CD4-positive, alpha-beta T cell treated with Interleukin-12 subunit alpha and Interleukin-12 subunit beta, for 1 hour (primary cell): ENCODE data around the gene SMIM27.
"Not testable (repeated sequence)": the region's sequence is repeated elsewhere in the genome, so short reads cannot be mapped to it uniquely, and the experiment has no call there.

Source experiments
- DNase-seq: peaks from one replicate; pipeline ENCODE4 v3.0.0-alpha.2; 2020

The SMIM27 gene, protein sequence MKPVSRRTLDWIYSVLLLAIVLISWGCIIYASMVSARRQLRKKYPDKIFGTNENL

DNA sequence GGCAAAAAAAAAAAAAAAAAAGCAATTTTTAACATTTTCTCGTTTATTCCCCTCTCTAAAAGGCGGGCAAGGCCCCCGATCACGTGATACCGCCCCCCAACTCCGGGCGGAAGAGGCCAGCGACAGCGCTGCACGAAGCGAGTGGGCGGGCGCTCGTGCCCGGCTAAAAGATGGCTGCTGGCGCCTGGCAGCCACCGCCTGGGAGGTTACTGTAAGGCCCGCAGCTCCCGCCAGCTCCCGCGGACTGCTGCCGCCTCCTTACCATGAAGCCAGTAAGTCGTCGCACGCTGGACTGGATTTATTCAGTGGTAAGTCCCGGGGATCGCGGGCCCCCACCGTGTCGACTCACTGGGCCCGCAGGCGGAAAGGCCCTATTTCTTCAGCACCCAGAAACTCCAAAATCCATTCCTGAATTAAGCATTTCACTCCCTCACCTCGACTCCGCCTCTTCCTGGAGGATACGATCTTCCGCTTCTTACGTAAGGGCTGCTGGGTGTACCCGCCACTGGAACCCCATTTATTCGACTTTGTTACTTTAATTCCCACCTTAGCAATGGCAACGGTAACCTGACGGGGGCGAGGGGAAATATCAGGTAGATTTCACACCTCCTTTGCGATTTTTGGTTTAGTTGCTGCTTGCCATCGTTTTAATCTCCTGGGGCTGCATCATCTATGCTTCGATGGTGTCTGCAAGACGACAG, at the start of gene SMIM27, which contains the start of gene TOPORS:
Gene SMIM27, plus strand, starts transcription at position 156 of the 701 bp plus-strand sequence. Its CDS starts 108 bp downstream, at position 264.
Gene TOPORS, minus strand, starts transcription at position 415 of the 701 bp plus-strand sequence. Its CDS starts 150 bp downstream, at position 265.
- DNase-seq = peak; percentile 92

DNA sequence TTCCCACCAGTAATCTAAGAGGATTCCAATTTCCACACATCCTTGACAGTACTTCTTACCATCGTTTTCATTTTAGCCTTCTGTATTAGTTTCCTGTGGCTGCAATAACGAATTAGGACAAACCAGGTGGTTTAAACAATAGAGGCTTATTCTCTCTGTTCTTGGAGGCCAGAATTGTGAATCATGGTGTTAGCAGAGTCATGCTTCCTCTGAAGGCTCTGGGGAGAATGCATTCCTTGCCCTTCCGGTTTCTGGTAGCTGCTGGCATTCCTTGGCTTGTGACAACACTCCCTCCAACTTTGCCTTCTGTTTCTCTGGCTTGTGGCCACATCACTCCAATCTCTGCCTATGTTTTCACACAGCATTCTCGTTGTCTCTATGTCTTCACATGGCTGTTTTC, 49.7 kb upstream of the SMIM27 start:
- no peak for DNase-seq

DNA sequence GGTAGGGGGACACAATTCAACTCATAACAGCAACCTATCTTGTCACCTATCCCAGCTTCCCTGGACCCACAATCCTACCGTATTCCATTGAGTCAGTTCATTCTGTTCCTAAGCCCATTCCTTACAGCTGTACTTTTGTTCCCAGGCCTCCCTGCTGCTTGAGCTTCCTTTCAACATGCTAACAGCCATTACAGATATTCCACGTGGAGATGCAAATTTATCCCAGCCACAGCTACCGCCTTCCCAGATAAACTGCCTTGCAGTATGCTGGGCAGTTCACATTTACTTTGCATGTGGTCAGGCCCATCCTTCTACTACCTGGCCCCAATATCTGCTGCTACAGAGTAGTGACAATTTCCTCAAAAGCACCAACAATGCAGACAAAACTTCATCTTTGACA, 49.1 kb upstream of the SMIM27 start:
- no peak for DNase-seq

DNA sequence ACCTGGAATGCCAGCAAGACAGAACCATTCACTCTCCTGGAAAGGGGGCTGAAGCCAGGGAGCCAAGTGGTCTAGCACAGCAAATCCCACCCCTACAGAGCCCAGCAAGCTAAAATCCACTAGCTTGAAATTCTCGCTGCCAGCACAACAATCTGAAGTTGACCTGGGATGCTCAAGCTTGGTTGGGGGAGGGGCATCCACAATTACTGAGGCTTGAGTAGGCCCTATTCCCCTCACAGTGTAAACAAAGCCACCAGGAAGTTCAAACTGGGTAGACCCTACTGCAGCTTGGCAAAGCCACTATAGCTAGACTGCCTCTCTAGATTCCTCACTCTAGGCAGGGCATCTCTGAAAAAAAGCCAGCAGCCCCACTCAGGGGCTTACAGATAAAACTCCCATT, 43.4 kb upstream of the SMIM27 start:
- DNase-seq = no peak

DNA sequence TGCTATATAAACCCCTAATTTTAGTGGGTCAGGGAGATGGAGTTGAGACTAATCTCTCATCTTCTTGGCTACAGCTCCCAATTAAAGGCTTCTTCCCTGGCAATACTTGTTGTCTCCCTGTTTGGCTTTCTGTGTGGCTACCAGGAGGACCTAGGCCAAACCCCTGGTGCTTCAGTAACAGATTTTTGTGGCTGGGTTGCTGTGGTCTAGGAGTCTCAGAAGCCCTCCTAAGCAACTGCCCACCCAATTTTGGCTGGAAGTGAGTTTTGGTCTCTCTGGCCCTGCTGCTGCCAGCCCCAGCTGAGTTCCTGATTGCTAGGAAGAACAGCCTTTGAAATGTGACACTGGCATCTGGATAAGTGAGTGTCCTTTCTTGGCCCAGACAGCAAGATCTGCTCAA, 35.9 kb upstream of the SMIM27 start:
- DNase-seq = no peak

DNA sequence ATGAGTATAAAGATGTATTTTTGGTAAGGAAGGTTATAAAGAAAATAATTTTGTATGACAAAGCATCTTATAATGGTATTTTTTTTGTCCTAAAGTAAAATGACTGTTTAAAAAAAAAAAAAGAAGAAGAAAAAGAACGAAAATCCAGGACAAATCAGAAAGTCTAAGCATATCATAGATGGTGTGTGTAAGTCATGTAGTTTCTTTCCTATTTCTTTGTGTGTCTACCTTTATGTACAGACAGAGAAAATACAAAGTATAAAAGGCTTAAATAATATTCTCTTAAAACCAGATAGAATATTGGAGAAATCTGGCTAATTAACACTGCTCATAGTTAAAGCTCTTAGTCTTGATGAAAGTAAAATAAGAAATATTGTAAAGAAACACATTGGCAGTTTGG, 33.9 kb upstream of the SMIM27 start:
- no peak for DNase-seq

DNA sequence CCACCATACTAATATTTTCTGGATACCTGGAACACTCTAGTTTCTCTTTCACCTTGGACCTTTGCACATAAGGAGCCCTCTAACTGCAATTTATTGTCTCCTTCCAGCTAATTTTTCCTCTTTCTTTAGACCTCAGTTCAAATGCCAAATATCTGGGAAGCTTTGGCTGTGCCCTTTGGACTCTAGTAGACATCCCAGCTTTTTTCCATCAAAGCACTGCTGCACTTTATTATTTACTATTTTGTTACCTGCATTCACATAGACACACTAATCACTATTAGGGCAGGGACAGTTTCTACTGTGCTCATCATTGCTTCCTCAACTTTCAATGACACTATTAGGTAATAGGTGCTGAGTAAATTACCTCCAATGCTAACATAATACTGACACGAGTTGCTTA, 28.2 kb upstream of the SMIM27 start:
- DNase-seq = no peak

DNA sequence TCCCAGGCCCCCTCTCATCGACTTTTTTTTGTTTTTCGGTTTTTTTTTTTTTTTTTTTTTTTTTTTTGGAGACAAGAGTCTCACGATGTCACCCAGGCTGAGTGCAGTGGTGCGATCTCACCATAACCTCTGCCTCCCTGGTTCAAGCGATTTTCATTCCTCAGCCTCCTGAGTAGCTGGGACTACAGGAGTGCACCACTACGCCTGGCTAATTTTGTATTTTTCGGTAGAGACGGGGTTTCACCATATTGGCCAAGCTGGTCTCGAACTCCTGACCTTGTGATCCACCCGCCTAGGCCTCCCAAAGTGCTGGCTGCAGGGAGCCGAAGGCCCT, 27.6 kb upstream of the SMIM27 start:
- not testable (repeated sequence) for DNase-seq

DNA sequence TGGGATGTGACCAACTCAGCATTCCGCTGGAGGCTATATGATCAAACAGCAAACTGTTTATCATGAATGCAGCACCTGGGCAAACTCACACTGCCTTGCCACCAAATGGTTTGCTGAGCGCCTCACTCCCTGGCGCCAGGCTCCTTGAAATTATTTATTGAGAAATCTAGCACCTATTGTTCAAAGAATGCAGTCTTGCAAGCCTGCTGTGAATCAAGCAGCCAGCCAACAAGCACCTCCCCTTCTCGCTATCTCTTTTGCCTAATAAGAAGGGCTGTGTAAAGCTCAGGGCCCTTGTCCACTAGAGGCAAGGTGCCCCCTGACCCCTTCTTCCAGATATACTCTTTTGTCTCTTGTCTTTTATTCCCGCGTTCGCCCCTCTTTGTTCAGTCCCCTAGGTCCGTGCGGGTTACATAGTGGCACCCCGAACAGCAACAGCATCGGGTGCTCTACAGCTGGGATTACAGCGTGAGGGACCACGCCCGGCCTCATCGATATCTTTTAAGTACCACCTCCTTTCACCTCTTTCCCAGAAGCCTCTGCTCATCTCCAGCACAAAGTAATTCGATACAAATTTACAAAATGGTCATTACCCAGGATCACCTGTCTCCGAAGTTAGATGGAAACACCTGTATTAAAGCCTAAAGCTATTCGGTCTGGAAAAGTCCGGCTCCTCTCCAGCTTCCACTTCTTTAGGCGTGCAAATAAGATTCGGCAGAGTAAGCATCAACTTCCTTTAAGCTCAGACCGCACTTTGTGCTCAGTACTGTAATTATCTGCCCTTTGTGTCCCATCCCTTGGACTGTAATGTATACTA, 27.0 kb upstream of the SMIM27 start:
- peak; percentile 24 for DNase-seq

DNA sequence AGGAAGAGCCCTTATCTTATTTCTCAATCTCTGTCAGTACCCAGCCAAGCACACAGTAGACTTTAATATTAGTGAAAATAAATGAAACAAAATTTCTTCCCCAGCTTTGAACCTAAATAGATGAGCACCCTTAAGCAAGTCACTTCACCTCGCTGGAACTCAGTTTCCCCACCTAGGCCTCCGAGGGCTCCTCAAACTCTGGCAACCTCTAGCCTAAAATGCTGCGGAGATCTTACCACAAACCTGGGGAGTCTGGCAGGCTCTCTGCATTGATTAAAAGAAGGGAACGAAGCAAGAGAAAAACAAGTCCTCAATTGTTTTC, 26.5 kb upstream of the SMIM27 start:
- no peak for DNase-seq

DNA sequence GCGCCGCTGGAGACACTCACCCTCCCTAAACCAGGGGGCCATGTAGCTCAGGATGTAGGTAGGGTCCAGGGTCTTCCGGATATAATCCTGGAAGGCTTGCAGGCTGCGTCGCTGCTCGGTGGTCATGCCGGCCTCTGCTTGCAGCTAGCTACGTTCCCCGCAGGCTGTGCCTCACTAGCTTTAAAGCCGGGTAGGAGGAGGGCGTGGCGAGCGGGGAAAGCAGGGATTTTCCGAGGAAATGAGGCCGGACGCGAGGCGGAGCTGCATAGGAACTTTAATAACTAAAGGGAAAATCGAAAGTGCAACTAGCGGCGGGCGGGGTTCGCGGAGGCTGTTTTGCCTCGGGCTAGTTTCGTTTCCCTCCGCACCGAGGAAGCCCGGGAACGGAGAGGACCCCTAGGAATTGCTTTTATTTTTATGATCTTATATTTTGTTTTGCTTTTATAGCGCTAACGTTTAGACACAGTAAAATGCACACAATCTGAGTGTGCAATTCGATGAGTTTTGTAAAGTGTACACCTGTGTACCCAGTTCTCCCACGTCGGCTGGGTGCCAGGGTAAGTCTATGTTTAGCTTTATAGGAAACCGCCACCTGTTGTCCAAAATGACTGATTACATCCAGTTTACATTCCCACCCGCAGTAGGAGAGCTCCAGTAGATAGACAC, 26.0 kb upstream of the SMIM27 start, which contains the start of gene RIGI:
Gene RIGI, minus strand, starts transcription at position 156 of the 666 bp plus-strand sequence. Its CDS starts 30 bp downstream, at position 126.
- peak; percentile 89 for DNase-seq

DNA sequence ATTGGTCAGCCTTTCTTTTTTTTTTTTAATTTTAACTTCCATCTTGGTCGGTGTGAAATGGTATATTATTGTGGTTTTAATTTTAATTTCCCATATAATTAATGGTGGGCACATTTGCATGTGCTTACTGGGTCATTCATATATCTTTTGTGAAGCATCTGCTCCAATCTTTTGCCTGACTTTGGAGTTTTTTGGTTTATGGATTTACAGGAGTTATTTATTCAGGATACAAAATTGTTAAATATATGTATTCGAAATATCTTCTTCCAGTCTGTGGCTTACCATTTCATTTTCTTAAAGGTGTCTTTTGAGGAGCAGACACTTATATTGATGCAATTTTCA, 25.4 kb upstream of the SMIM27 start:
- no peak for DNase-seq

DNA sequence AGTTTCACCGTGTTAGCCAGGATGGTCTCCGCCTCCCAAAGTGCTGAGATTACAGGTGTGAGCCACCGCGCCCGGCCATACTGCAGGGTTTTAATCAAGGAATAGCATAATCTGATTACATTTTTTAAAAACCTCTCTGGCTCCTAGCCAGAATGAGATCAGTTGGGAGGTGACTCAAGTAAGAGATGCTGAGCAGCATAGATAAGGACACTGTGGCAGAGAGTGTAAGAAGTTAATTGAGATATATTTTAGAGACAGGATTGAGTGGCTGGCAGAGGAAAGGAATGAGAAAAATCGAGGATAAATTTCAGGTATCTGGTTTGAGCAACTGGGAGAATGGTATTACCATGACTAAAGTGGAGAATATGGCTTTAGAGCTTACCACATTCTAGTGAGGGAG, 18.8 kb upstream of the SMIM27 start:
- no peak for DNase-seq

DNA sequence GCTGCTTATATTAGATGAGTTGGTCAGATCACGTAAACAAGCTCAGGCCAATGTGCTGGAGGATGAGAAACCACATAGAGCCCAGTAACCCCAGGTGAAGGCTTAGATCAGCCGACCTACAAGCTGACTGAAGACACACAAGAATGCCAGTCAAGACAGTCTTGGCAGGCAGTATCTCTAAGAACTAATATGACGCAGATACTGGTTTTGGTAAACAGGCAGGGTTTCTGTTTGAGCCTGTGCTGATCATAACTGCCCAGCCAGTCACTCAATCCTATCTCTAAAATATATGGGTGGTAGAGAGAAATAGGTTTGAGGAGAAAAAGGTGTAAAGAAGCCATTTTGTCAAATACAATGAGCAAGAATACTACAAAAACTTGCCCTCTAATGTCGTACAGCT, 18.3 kb upstream of the SMIM27 start:
- DNase-seq = no peak

DNA sequence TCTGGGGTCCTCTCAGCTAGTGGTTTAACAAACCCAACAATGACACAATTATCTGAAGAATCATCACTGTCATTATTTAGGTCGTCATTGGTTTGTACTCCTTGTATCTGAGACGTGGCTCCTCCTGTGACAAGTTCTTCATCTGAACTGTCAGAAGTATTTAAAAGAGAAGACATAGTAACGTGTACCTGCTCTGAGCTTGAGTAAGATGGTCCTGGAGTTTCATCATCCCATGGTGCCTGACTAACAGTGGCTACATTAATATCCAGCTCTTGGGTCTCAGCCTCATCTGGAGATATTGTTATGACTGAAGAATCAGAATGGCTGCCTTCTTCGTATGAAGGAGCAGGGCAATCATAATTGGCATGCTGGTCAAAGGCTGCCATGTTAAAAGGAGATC, 9.1 kb upstream of the SMIM27 start:
- no peak for DNase-seq

DNA sequence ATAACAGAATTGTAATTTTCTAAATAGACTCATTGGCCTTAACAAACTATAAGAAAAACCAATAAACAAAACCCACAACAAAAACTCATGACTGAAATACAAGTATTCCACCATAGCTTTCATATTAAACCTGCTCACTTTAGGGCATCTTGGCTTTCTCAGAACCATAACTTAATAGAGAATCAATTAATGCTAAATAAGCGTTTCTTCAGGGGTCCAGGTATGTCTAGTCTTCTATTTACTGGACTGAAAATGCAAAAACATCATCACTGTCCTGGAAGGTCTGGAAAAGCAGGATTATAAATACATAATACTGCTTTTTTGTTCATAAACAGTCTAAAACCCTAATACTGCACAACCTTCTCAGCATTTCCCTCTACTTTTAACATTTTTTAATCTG, 6.2 kb upstream of the SMIM27 start:
- no peak for DNase-seq

DNA sequence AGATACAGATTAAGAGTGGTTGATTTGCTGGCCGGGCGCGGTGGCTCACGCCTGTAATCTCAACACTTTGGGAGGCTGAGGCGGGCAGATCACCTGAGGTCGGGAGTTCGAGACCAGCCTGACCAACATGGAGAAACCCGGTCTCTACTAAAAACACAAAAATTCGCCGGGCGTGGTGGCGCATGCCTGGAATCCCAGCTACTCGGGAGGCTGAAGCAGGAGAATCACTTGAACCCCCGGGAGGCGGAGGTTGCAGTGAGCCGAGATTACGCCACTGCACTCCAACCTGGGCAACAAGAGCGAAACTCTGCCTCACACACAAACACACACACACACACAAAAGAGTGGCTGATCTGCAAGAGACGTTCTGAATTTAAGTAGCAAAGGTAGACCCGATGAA, 3.9 kb upstream of the SMIM27 start:
- DNase-seq = not testable (repeated sequence)

DNA sequence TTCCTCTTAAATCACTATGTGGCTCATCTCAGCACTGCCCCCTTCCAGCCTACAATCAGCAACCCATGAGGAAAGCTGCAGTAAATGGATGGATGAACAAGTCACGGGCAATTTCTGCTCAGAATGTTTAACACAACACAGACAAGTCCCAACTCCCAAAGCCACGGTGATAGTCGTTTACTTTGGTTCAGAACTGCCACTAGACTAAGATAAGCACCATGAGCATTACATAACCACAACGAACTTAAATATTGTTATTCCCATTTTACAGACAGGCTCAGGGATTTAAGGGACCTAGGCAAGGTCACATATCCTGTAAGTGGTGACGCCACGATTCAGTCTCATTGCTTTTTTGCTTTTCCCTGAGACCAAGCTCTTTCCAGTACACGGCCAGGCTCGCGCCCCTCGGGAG, 2.0 kb upstream of the SMIM27 start:
- no peak for DNase-seq

DNA sequence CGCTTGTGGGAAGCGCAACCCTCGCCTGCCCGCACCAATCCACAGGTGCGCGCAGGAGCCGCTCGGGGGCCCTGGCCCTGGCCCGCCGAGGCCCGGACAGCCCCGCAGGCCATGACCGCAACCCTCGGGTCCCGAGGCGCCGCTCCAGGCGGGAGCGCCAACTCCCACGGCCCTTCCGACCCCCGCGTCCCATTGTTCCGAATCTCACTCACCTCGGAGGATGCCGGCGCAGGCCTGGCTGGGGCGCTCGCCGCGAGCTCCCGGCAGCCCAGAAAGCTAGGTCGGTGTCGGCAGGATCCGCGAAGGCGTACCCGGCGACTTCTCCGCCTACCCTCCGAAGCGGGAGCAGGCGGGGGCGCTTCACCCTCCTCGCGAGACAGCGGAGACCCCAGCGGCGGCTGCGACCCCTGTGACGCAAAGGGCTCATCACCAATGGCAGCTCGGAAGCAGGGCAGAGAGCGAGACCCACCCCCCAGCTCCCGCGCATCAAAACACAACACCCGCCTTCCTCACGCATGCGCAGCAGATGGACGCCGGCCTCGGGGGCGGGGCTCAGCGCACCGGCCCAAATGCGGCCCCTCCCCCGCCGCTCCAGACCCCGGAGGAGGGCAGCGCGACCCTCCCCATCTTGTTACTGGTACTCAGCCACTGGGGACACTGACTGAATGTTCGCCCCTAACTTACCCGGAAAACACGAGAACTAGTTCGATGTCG, 1.4 kb upstream of the SMIM27 start:
- peak; percentile 97 for DNase-seq

DNA sequence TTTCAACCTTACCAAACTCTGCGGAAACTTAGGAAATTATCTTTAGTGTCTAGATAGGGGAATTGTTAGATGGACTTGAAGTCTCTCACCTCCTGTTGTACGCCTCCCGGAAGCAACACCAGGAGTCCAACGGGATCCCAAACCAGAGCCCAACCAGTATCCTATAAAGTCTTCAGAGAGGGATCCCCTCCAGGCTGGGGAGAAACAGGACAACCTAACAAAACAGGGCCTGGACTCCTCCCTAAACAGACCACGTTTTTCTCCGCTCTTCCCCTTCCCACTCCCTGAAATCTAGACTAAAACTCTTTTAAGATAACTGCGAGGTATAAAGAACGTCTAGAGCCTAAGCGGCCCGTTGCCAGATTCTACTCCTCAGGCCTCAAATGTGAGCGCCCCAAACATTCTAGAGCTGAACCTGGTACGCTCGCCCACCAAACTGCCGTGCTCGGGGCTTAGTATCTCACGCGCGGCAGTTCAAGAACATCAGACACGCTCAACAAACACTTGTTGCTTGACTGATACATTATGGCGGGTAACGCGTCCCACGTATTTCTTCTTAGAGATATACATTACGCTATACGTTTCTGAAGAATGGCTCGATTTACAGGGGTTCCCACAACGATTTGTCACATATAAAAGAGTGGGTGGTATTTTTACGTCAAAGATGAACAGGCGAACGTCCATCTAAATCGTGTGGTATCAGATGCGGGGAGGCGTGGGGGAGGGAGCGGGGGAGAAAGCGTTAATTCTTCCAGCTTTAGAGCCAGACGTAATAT, 663 bp upstream of the SMIM27 start:
- peak; percentile 53 for DNase-seq

DNA sequence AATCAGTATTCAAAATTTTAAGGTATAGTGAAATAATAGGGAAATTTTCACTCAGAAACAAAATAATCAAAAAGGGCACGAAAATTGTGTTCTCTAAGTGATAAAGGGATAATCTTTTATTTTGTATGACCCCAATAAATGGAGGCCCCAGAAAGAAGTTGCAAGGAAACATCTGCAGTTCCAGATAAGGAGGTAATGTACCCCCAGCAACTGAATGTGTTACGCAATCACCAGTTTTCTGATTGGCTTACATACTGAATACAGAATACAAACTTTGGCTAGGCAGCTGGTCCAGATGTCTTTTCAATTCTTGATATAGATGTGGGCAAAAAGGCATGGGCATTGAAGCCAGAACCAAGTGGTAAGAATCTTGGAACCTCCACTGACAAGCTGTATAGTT, 2.0 kb downstream of the SMIM27 start:
- no peak for DNase-seq

DNA sequence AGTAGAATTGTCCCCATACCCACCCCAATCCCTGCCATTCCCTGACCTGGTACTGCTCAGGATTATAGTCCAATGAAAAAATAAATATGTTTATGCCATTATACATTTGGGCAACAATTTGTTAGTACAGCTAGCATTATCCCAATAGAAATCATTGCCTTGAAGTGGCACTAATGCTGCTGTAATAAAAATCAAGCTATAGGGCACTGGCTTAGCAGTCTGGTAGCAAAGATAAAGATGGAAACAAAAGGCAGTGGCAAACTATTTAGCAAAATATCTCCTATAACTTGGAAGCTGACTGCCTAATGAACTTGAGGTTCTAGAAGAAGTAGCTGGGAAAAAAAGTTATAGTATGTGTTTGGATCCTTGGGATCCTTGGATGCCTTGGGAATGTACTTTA, 2.5 kb downstream of the SMIM27 start:
- no peak for DNase-seq
